Measurements from ENCODE around the gene PP2D1.

GRCh38 chr3:19994796-19995195 is 17.3 kb downstream of the PP2D1 start:
- TF ChIP-seq CTCF (conservative IDR thresholded peaks at IDR 0.05; ENCODE audit: low read depth, low read length) (no peak), EZH2phosphoT487 (IDR thresholded peaks at IDR 0.05; ENCODE audit: borderline replicate concordance, low read length) (no peak), EZH2 (IDR thresholded peaks at IDR 0.05; ENCODE audit: low read length, unreplicated experiment) (no peak)

Measured in PC-3 (cell line).